ENCODE results near the gene COL4A3. TPM values are rescaled to one million over a fixed set of nuclear protein-coding genes. Genes with fewer than 3 reads are reported as not detected.

COL4A3 gene
- total RNA-seq, 1 donor = not detected

- peaks cover 6% of the 10 kb centered on the region for H3K27me3 ChIP-seq (ENCODE audit: insufficient read depth, low read length)
Observed at GRCh38 chr2:227204452-227204851, 40.0 kb downstream of the COL4A3 start.

GRCh38 chr2:227205701-227206100 lies 41.3 kb downstream of the COL4A3 start:
- Histone ChIP-seq H2AFZ (ENCODE audit: low read length) (no peak overlapping the region), H4K20me1 (ENCODE audit: insufficient read depth, low read length) (no peaks in the 10 kb centered on the region), H3K79me2 (ENCODE audit: insufficient read depth, low read length) (no peaks in the 10 kb centered on the region), H3K36me3 (ENCODE audit: insufficient read depth, low read length) (no peaks in the 10 kb centered on the region), H3K4me3 (ENCODE audit: insufficient read depth, low read length) (no peak overlapping the region), H3K27ac (ENCODE audit: low read depth, low read length) (no peak overlapping the region), H3K27me3 (ENCODE audit: insufficient read depth, low read length) (peaks cover 6% of the 10 kb centered on the region), H3K9me3 (ENCODE audit: low read depth, low read length) (no peaks in the 10 kb centered on the region), H3K4me1 (ENCODE audit: insufficient read depth, low read length) (no peaks in the 10 kb centered on the region), H3K4me2 (ENCODE audit: insufficient read depth, low read length) (no peak overlapping the region)
- no peak for DNase-seq (ENCODE audit: insufficient read length, low spot score, missing footprints)
- TF ChIP-seq, protein P1, sequence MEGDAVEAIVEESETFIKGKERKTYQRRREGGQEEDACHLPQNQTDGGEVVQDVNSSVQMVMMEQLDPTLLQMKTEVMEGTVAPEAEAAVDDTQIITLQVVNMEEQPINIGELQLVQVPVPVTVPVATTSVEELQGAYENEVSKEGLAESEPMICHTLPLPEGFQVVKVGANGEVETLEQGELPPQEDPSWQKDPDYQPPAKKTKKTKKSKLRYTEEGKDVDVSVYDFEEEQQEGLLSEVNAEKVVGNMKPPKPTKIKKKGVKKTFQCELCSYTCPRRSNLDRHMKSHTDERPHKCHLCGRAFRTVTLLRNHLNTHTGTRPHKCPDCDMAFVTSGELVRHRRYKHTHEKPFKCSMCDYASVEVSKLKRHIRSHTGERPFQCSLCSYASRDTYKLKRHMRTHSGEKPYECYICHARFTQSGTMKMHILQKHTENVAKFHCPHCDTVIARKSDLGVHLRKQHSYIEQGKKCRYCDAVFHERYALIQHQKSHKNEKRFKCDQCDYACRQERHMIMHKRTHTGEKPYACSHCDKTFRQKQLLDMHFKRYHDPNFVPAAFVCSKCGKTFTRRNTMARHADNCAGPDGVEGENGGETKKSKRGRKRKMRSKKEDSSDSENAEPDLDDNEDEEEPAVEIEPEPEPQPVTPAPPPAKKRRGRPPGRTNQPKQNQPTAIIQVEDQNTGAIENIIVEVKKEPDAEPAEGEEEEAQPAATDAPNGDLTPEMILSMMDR (IDR thresholded peaks at IDR 0.05; ENCODE audit: extremely low read depth, low read depth, low read length) = no peak

More at GRCh38 chr2:227204452-227204851, 40.0 kb downstream of the COL4A3 start:
- no peaks in the 10 kb centered on the region for H3K79me2 ChIP-seq (ENCODE audit: insufficient read depth, low read length)
- no peaks in the 10 kb centered on the region for H3K36me3 ChIP-seq (ENCODE audit: insufficient read depth, low read length)
- H3K4me1 ChIP-seq (ENCODE audit: insufficient read depth, low read length) = no peaks in the 10 kb centered on the region
- TF ChIP-seq, protein P1 (IDR thresholded peaks at IDR 0.05; ENCODE audit: extremely low read depth, low read depth, low read length) = no peak
- H2AFZ ChIP-seq (ENCODE audit: low read length) = no peak overlapping the region
- no peak overlapping the region for H3K4me3 ChIP-seq (ENCODE audit: insufficient read depth, low read length)
- H3K4me2 ChIP-seq (ENCODE audit: insufficient read depth, low read length) = no peak overlapping the region
- no peaks in the 10 kb centered on the region for H4K20me1 ChIP-seq (ENCODE audit: insufficient read depth, low read length)
- no peak for DNase-seq (ENCODE audit: insufficient read length, low spot score, missing footprints)
- H3K9me3 ChIP-seq (ENCODE audit: low read depth, low read length) = no peaks in the 10 kb centered on the region
- no peak overlapping the region for H3K27ac ChIP-seq (ENCODE audit: low read depth, low read length)

DNA sequence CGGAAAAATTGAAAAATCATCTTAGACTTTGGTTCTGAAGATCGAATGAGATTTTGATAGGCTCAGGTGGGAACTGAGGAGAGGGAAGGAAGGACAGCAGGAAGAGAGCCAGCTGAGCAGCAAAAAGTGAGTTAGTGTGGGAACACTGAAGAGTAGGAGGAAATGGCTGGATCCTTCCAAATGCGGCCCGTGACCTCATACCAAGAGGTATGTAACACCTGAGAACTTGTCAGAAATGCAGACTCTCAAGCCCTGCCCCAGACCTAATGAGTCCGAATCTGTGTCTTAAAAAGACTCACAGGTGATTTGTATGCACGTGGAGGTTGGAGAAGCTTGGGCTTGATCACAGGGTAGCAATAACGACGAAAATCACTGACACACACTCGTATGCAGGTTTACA lies 42.0 kb downstream of the COL4A3 start:
- TF ChIP-seq, protein P1 (IDR thresholded peaks at IDR 0.05; ENCODE audit: extremely low read depth, low read depth, low read length) = no peak
- DNase-seq (ENCODE audit: insufficient read length, low spot score, missing footprints) = no peak
- no peak overlapping the region for H3K27ac ChIP-seq (ENCODE audit: low read depth, low read length)
- no peak overlapping the region for H3K4me2 ChIP-seq (ENCODE audit: insufficient read depth, low read length)
- no peaks in the 10 kb centered on the region for H3K9me3 ChIP-seq (ENCODE audit: low read depth, low read length)
- H3K79me2 ChIP-seq (ENCODE audit: insufficient read depth, low read length) = no peaks in the 10 kb centered on the region
- no peaks in the 10 kb centered on the region for H3K36me3 ChIP-seq (ENCODE audit: insufficient read depth, low read length)
- H2AFZ ChIP-seq (ENCODE audit: low read length) = no peak overlapping the region
- H4K20me1 ChIP-seq (ENCODE audit: insufficient read depth, low read length) = no peaks in the 10 kb centered on the region
- peaks cover 6% of the 10 kb centered on the region for H3K27me3 ChIP-seq (ENCODE audit: insufficient read depth, low read length)
- H3K4me3 ChIP-seq (ENCODE audit: insufficient read depth, low read length) = no peak overlapping the region
- no peaks in the 10 kb centered on the region for H3K4me1 ChIP-seq (ENCODE audit: insufficient read depth, low read length)

DNA sequence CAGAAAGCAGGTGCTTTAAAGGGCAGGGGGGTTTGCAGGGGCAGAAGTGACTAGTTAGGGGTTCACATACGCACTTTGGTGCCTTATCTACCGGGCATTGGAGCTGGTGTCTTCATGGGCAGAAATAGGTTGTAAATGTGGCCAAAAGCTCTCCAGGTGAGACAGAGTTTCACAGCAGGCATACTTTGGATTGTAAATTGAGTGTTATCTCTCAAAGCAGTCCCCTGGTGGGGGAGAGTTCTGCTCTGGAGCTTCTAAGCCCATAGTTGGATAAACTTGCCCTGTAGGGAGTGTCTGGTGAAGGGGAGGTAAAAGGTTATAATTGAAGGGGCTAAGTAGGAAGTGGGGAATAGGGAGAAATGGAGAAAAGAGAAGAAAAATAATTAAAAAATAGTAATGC lies 43.1 kb downstream of the COL4A3 start:
- H3K4me2 ChIP-seq (ENCODE audit: insufficient read depth, low read length) = no peak overlapping the region
- no peaks in the 10 kb centered on the region for H3K79me2 ChIP-seq (ENCODE audit: insufficient read depth, low read length)
- H3K27ac ChIP-seq (ENCODE audit: low read depth, low read length) = no peak overlapping the region

More for the DNA sequence above, 43.1 kb downstream of the COL4A3 start:
- no peaks in the 10 kb centered on the region for H3K9me3 ChIP-seq (ENCODE audit: low read depth, low read length)
- no peak overlapping the region for H3K4me3 ChIP-seq (ENCODE audit: insufficient read depth, low read length)
- no peak for DNase-seq (ENCODE audit: insufficient read length, low spot score, missing footprints)
- TF ChIP-seq, protein P1 (IDR thresholded peaks at IDR 0.05; ENCODE audit: extremely low read depth, low read depth, low read length) = no peak
- no peaks in the 10 kb centered on the region for H4K20me1 ChIP-seq (ENCODE audit: insufficient read depth, low read length)
- no peak overlapping the region for H2AFZ ChIP-seq (ENCODE audit: low read length)
- no peaks in the 10 kb centered on the region for H3K36me3 ChIP-seq (ENCODE audit: insufficient read depth, low read length)
- peaks cover 6% of the 10 kb centered on the region for H3K27me3 ChIP-seq (ENCODE audit: insufficient read depth, low read length)
- H3K4me1 ChIP-seq (ENCODE audit: insufficient read depth, low read length) = no peaks in the 10 kb centered on the region

Data from osteoblast (primary cell).